ENCODE results near the gene CBFA2T3. TPM values are rescaled to one million over a fixed set of nuclear protein-coding genes. Genes with fewer than 3 reads are reported as not detected.

The CBFA2T3 gene
- total and polyA plus RNA-seq, 2 donors (not counting 1 experiment from before 2014, with no cell fraction given): 40.8 to 58.3 TPM

- H3K4me3 Mint-ChIP-seq: peak overlapping the region; percentile 85
- peak; percentile 74 for ATAC-seq (ENCODE audit: low read depth)
- ChIA-PET CTCF (interaction anchor here (0.7 to 1.8 kb wide), 7 partner anchors 8 to 126 kb away, joined by 3 to 10 read pairs (median 3); partner anchors contain the start of gene ACSF3), POLR2A (interaction anchor here (0.5 to 4.8 kb wide), 14 partner anchors 8 to 222 kb away, joined by 3 to 53 read pairs (median 4); partner anchors contain the start of gene CBFA2T3)
- Histone ChIP-seq H3K36me3 (replicated peaks in 1 of 2; ENCODE audit: control extremely low read depth in 1 of 2, control insufficient read depth in 1 of 2, extremely low read depth in 1 of 2, insufficient read depth in 2 of 2, low read length in 1 of 2) (peaks cover 0 to 9% of the 10 kb centered on the region in 2 experiments), H4K20me1 (ENCODE audit: control insufficient read depth, insufficient read depth, low read length, poor library complexity, severe bottlenecking) (peaks cover 34% of the 10 kb centered on the region), H2AFZ (ENCODE audit: insufficient read depth, low read depth, low read length, poor library complexity, severe bottlenecking) (no peak overlapping the region), H3K27me3 (replicated peaks in 1 of 4; ENCODE audit: control extremely low read depth in 1 of 4, control insufficient read depth in 3 of 4, insufficient read depth in 4 of 4, low read length in 3 of 4) (no peaks in the 10 kb centered on the region), H3K9me3 (ENCODE audit: control extremely low read depth in 1 of 3, control insufficient read depth in 2 of 3, insufficient read depth in 1 of 3, low read length in 2 of 3) (peaks cover 0 to 4% (median 0%) of the 10 kb centered on the region in 3 donors), H3K79me2 (ENCODE audit: control insufficient read depth, insufficient read depth, low read length) (peaks cover 89% of the 10 kb centered on the region), H3K4me2 (replicated peaks; ENCODE audit: low read depth, low read length, poor library complexity, severe bottlenecking) (peak overlapping the region; percentile 88), H3K9ac (ENCODE audit: low read length) (peak overlapping the region; percentile 47), H3K4me1 (ENCODE audit: control insufficient read depth in 2 of 2, insufficient read depth in 2 of 2, low read length in 2 of 2) (peaks cover 76 to 79% of the 10 kb centered on the region in 2 donors), H3K4me3 (ENCODE audit: control extremely low read depth in 1 of 5, extremely low read depth in 1 of 5, insufficient read depth in 1 of 5, low read depth in 2 of 5, low read length in 4 of 5) (peak overlapping the region in 4 of 5 experiments; percentile 13 to 53 (median 34)), H3K27ac (ENCODE audit: low read length in 2 of 2) (peak overlapping the region; percentile 77 to 91)
- intact Hi-C loops (cut with micrococcal nuclease): loop anchor here (1.0 kb wide), 5 partner anchors 10 to 130 kb away; no protein-coding TSS in a partner anchor
- peak overlapping the region; percentile 94 for H3K27ac Mint-ChIP-seq
- DNase-seq: peak; percentile 93
- H3K9me3 Mint-ChIP-seq (ENCODE audit: insufficient read depth): no peaks in the 10 kb centered on the region
- no peaks in the 10 kb centered on the region for H3K27me3 Mint-ChIP-seq
- H3K4me1 Mint-ChIP-seq: peaks cover 82% of the 10 kb centered on the region
- no peak for TF ChIP-seq EZH2 (IDR thresholded peaks at IDR 0.05; ENCODE audit: borderline replicate concordance, insufficient read depth, low read depth, low read length, poor library complexity, severe bottlenecking)
- TF ChIP-seq CTCF (IDR thresholded peaks at IDR 0.05): no peak
- WGBS (ENCODE audit: insufficient coverage): 0% methylated on average over 20 of the region's 29 CpGs
These were observed 9.0 kb downstream of the CBFA2T3 start for GRCh38 chr16:88967830-88968588.

Data from B cell (primary cell).